Activated naive CD8-positive, alpha-beta T cell treated with anti-CD3 and anti-CD28 coated beads, Interleukin-2, amount 10 ng/mL, durations not matched to agents 7 days and 5 days (primary cell): ENCODE results near the gene SLTM. TPM values are rescaled to one million over a fixed set of nuclear protein-coding genes. Genes with fewer than 3 reads are reported as not detected.

Experiments used
- ATAC-seq: fragments of 150-1000 bp; cut with Tn5 transposase; one replicate; pipeline ENCODE4 v1.10.0; 2021; ENCODE audit warnings: low read depth, moderate library complexity
- POLR2A ChIA-PET: fragments of 350-600 bp; sonication (Branson Sonifier 250); formaldehyde crosslinking; loops from one replicate; lab custom pipeline; 2021; ENCODE audit warnings: antibody characterized with exemption; lab: Charles Lee
- DNase-seq: peaks from one replicate; pipeline ENCODE4 v3.0.0; 2021
- H3K27ac Mint-ChIP-seq: one replicate; pipeline ENCODE4 v1.8.0; 2022; ENCODE audit warnings: mild to moderate bottlenecking, mixed read lengths
- H3K27me3 Mint-ChIP-seq: one replicate; pipeline ENCODE4 v1.8.0; 2022; ENCODE audit warnings: mild to moderate bottlenecking, moderate library complexity, mixed read lengths
- H3K36me3 Mint-ChIP-seq: one replicate; pipeline ENCODE4 v1.8.0; 2021; ENCODE audit warnings: mild to moderate bottlenecking, mixed read lengths
- H3K4me1 Mint-ChIP-seq: one replicate; pipeline ENCODE4 v1.8.0; 2021; ENCODE audit warnings: mixed read lengths
- H3K4me3 Mint-ChIP-seq: one replicate; pipeline ENCODE4 v1.8.0; 2022; ENCODE audit warnings: mild to moderate bottlenecking, moderate library complexity, mixed read lengths
- H3K9me3 Mint-ChIP-seq: one replicate; pipeline ENCODE4 v1.8.0; 2021; ENCODE audit warnings: mixed read lengths
- total RNA-seq, 2 experiments: library from RNA; stranded (reverse); gene quantifications; one replicate each; pipeline ENCODE4 v1.2.3, GENCODE V29; 2021

The SLTM gene
- 100 to 1,000 TPM; 130 TPM for total RNA-seq

DNA sequence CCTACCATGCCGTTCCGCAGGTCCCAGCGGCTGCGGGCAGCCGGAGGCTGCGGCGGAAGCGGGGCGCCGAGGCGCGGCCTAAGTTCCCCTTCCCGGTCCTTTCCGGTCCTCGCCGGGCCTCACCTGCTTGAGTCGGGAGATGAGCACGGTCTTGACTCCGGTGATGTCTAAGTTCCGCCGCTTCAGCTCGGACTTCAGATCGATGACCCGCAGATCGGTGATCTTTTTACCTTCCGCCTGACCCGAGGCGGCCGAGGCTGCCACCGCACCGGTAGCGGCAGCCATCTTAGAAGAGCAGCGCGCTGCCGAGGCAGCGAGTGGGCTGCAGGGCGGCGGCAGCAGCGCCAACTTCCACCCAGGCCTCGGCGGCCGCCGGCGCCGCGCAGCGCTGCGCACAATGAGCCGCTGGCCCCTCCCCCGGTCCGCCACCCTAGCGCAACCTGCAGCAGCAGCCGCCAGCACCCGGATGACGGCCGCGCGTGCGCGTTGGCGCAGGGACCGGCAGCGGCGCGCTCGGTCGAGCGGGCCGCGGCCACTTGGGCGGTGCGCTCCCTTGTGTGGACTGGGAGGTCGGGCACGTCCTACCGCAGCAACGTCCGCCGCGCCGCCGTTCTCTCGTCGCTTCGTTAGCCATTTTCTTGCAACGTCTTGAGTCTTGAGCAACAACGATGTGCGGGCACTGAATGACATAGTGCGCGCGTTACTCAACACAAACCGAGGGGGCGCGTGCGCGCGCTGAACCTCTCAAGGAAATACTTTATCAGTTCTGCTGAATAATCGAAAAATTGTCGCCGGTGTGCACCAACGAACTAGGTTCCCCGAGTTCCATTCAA, at the start of gene SLTM:
TSS of gene SLTM (minus strand) at position 399 of the 833 bp plus-strand sequence. CDS start at position 285, 114 bp downstream.
- Mint-ChIP-seq H3K9me3 (no peaks in the 10 kb centered on the region), H3K36me3 (peaks cover 3% of the 10 kb centered on the region)
- POLR2A ChIA-PET, result interaction anchor here (0.6 to 1.3 kb wide), 5 partner anchors 11 to 595 kb away, joined by 3 to 4 read pairs (median 4); partner anchors contain the start of gene MINDY2

DNA sequence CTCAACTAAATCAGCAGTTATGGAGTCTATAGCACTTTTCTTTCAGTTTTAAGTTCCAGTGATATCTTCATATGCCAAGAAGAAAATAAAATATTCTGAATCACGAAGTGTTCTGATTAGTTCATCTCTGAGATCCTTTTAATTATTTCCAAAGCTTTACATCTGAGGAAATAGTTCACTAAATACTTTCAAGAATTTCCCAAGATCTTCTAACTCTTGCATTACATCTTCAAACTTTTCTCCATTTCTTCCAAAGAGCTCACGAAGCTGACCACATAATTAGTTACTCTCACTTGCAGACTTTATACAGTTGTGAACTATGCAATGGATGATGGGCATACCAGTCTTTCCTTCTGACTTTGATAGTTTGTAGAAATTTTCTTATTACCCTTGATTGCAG, 49.8 kb upstream of the SLTM start:
- peaks cover 29% of the 10 kb centered on the region for H3K4me1 Mint-ChIP-seq
- no peak overlapping the region for H3K27ac Mint-ChIP-seq
- H3K36me3 Mint-ChIP-seq, result peaks cover 1% of the 10 kb centered on the region
- ATAC-seq, result no peak
- H3K27me3 Mint-ChIP-seq, result peaks cover 2% of the 10 kb centered on the region
- POLR2A ChIA-PET, result no interaction called here
- H3K4me3 Mint-ChIP-seq, result no peak overlapping the region
- DNase-seq, result no peak
- H3K9me3 Mint-ChIP-seq, result no peaks in the 10 kb centered on the region

More for the DNA sequence above, at the start of gene SLTM:
- Mint-ChIP-seq H3K4me1 (peaks cover 20% of the 10 kb centered on the region), H3K27me3 (no peaks in the 10 kb centered on the region), H3K4me3 (peak within 1 kb of the TSS; percentile 93), H3K27ac (peak within 1 kb of the TSS; percentile 98)
- ATAC-seq (peak; percentile 96), DNase-seq (peak; percentile 94)

DNA sequence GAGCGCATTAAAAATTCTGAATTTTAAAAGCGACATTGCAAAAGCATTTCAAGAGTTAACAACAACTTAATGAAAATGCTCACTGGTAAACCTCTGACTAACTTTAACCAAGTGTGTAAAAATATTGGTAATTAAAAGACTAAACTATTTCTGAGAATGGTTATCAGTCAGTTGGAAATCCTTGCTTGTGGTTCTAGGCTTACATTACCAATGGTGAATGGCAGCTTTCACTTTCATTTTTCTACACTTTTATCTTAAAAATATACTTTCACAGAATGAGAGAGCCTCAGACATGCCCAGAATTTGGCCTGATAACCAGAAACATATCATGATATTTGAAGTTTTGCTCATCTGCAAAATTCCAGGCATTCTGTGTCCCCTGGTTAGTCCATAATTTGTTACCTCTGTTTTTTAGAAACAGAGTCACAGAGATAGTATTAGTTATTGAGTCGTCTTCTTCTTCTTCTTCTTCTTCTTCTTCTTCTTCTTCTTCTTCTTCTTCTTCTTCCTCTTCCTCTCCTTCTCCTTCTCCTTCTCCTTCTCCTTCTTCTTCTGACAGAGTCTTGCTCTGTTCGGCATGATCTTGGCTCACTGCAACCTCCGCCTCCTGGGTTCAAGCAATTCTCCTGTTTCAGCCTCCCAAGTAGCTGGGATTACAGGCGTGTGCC, 48.5 kb upstream of the SLTM start:
- Mint-ChIP-seq H3K4me1 (peaks cover 28% of the 10 kb centered on the region), H3K4me3 (peak overlapping the region; percentile 72), H3K9me3 (no peaks in the 10 kb centered on the region), H3K27me3 (peaks cover 2% of the 10 kb centered on the region), H3K27ac (peak overlapping the region; percentile 90), H3K36me3 (no peaks in the 10 kb centered on the region)
- no peak for DNase-seq
- POLR2A ChIA-PET, result no interaction called here
- ATAC-seq, result peak; percentile 62

DNA sequence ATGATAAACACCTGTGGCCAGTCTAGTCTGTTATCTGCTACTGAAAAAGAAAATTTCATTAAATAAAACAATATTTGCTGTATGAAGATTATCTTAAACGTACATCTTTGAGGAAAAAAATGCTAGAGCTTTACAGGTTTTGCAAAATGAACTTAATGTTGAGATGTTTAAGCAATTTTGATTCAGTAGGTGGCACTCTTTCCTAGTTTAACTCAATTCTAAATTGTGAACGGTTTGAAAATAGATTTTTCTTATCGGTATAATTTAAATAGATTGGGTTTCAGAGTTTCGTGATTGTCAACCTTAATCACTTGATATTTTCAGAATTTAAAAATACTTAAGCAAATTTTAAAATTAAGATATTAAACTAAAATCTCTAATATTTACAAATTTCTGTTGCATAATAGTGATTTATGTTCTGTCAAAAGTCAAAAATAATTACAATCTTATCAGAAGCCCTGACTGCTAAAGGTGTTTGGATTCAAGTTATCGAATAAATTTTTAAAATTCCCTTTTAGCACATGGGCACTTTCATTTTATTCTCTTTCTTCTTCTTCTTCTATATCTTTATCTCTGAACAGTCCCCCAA, 47.0 kb upstream of the SLTM start:
- no peaks in the 10 kb centered on the region for H3K36me3 Mint-ChIP-seq
- H3K9me3 Mint-ChIP-seq, result no peaks in the 10 kb centered on the region
- H3K4me3 Mint-ChIP-seq, result peak overlapping the region; percentile 72
- peaks cover 34% of the 10 kb centered on the region for H3K4me1 Mint-ChIP-seq
- ATAC-seq, result no peak
- H3K27ac Mint-ChIP-seq, result peak overlapping the region; percentile 74
- H3K27me3 Mint-ChIP-seq, result peaks cover 2% of the 10 kb centered on the region
- DNase-seq, result no peak
- POLR2A ChIA-PET, result interaction anchor here (0.9 to 1.0 kb wide), 2 partner anchors 210 to 543 kb away, joined by 3 read pairs; no protein-coding TSS in a partner anchor

DNA sequence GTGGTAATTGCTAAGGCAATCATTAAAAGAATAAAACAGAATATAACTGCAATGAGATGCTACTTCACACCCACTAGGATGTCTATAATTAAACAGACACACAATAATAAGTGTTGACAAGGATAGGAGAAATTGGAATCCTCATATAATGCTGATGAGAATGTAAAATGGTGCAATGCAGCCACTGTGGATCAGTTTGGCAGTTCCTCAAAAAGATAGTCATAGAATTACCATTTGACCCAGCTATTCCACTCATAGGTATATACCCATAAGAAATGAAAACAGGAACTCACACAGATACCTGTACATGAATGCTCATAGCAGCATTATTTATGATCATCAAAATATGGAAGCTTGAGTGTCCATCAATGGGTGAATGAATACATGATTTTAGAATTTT, 44.4 kb upstream of the SLTM start:
- peaks cover 2% of the 10 kb centered on the region for H3K27me3 Mint-ChIP-seq
- H3K9me3 Mint-ChIP-seq, result no peaks in the 10 kb centered on the region
- no peaks in the 10 kb centered on the region for H3K36me3 Mint-ChIP-seq
- no peak for DNase-seq
- H3K4me1 Mint-ChIP-seq, result peaks cover 39% of the 10 kb centered on the region
- POLR2A ChIA-PET, result no interaction called here
- H3K4me3 Mint-ChIP-seq, result no peak overlapping the region
- H3K27ac Mint-ChIP-seq, result no peak overlapping the region
- no peak for ATAC-seq

DNA sequence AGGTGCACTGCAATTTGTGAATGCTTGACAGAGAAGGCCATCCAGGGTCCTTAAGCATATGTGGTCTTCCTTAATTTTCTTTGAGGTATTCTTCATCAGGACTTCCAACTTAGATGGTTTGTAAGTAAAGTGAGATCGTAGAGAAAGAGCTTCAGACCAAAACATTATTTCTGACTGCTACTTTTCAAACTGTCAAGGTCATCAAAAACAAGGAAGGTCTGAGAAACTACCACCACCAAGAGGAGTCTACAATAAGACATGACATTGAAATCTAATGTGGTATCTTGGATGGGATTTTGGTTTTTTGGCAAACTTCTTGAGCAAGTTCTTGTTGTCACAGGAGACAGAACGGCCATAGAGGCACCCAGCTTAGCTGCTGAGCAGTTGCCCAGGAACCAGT, 34.0 kb upstream of the SLTM start:
- POLR2A ChIA-PET, result no interaction called here
- Mint-ChIP-seq H3K27ac (no peak overlapping the region), H3K4me3 (no peak overlapping the region), H3K27me3 (peaks cover 2% of the 10 kb centered on the region), H3K4me1 (no peaks in the 10 kb centered on the region), H3K36me3 (no peaks in the 10 kb centered on the region), H3K9me3 (no peaks in the 10 kb centered on the region)
- no peak for ATAC-seq
- DNase-seq, result no peak

DNA sequence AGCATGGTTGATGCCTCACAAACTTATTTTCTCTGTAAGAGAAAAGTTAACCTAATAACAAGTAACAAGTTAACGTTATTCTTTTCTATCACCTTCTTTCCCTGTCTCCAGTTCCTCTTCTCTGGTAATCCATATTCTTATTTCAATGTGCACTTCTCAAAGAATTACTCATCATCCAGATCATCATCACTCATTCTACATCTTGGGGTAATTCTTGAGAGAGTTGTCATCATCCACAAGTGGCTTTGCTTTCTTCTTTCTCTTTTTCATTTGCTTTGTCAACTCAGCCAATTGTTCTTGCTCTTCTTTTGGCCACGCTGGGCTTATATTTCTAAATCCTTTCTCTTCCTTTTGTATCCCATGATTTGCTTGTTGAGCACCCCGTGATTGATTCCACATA, 33.2 kb upstream of the SLTM start:
- Mint-ChIP-seq H3K27ac (no peak overlapping the region), H3K36me3 (no peaks in the 10 kb centered on the region), H3K9me3 (no peaks in the 10 kb centered on the region), H3K4me1 (no peaks in the 10 kb centered on the region), H3K27me3 (no peaks in the 10 kb centered on the region), H3K4me3 (no peak overlapping the region)
- no peak for ATAC-seq
- no peak for DNase-seq
- POLR2A ChIA-PET, result no interaction called here

DNA sequence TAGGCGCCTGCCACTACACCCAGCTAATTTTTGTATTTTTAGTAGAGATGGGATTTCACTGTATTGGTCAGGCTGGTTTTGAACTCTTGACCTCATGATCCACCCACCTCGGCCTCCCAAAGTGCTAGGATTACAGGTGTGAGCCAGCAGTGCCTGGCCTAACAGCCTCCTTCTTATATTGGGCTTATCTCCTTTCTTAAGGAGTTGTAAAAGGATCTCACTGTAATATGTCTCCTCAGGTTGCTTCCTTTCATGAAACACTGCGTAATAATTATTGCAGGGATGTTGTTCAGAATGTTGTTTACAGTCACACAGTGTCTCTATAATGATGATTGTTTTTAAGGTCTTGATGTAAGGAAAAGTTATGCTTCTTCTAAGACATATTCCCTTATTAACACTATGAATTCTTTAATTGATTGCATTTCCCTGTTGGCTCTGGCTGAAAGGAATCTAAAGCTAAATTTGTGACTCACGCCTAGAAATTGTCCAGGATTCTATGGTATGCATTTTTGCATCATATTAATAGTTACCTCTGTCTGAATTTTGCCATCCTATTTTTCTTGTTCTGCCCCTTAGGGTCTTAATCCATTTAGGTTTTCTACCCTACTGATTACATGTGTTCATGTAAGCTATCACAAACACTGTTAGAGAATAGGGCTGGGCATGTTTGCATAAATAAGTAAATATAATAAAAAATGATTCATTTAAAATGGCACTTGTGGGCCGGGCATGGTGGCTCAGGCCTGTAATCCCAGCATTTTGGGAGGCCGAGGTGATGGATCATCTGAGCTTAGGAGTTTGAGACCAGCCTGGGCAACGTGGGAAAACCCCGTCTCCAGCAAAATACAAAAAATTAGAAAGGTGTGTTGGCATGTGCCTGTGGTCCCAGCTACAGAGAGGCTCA, 29.4 kb upstream of the SLTM start:
- Mint-ChIP-seq H3K27ac (no peak overlapping the region), H3K4me1 (no peaks in the 10 kb centered on the region), H3K9me3 (no peaks in the 10 kb centered on the region), H3K4me3 (no peak overlapping the region), H3K36me3 (no peaks in the 10 kb centered on the region), H3K27me3 (peaks cover 2% of the 10 kb centered on the region)
- DNase-seq (no peak), ATAC-seq (no peak)
- POLR2A ChIA-PET, result no interaction called here

DNA sequence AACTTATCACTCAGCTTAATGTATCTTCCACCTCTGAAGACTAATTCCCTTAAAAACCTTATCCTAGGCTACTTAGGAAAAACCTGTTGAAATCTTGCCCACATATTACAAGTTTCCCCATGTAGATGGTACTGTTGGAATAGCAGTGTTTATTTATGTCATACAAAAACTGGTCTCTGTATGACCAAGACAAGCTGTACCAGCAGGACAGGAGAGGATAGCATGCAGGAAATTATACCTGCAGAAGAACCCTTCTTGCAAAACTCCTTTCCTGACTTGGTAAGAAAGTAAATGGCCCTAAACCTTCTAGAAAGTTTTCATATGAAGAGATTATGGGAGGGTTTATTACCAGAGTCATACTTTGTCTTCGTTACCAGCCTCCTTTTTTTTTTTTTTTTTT, 28.7 kb upstream of the SLTM start:
- ATAC-seq (no peak), DNase-seq (no peak)
- Mint-ChIP-seq H3K4me3 (no peak overlapping the region), H3K27me3 (peaks cover 2% of the 10 kb centered on the region), H3K4me1 (peaks cover 5% of the 10 kb centered on the region), H3K27ac (no peak overlapping the region), H3K36me3 (no peaks in the 10 kb centered on the region), H3K9me3 (no peaks in the 10 kb centered on the region)
- POLR2A ChIA-PET, result interaction anchor here (0.7 kb wide), 1 partner anchor 387 kb away, joined by 6 read pairs; no protein-coding TSS in a partner anchor

DNA sequence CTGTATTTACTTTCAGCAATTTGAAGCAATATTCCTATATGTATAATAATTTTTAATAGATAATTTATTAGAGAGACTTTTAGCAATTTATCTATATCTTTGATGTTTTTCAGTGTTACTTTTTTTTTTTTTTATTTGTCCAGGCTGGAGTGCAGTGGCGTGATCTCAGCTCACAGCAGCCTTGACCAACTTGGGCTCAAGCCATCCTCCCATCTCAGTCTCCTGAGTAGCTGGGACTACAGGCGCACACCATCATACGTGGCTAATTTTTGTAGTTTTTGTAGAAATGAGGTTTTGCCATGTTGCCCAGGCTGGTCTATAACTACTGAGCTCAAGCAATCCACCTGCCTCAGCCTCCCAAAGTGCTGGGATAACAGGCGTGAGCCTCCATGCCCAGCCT, 25.3 kb upstream of the SLTM start:
- H3K4me3 Mint-ChIP-seq, result no peak overlapping the region
- H3K9me3 Mint-ChIP-seq, result no peaks in the 10 kb centered on the region
- H3K4me1 Mint-ChIP-seq, result peaks cover 5% of the 10 kb centered on the region
- DNase-seq (no peak), ATAC-seq (no peak)
- H3K27ac Mint-ChIP-seq, result no peak overlapping the region
- peaks cover 7% of the 10 kb centered on the region for H3K27me3 Mint-ChIP-seq
- no peaks in the 10 kb centered on the region for H3K36me3 Mint-ChIP-seq
- POLR2A ChIA-PET, result interaction anchor here (0.6 kb wide), 1 partner anchor 184 kb away, joined by 6 read pairs; no protein-coding TSS in a partner anchor

DNA sequence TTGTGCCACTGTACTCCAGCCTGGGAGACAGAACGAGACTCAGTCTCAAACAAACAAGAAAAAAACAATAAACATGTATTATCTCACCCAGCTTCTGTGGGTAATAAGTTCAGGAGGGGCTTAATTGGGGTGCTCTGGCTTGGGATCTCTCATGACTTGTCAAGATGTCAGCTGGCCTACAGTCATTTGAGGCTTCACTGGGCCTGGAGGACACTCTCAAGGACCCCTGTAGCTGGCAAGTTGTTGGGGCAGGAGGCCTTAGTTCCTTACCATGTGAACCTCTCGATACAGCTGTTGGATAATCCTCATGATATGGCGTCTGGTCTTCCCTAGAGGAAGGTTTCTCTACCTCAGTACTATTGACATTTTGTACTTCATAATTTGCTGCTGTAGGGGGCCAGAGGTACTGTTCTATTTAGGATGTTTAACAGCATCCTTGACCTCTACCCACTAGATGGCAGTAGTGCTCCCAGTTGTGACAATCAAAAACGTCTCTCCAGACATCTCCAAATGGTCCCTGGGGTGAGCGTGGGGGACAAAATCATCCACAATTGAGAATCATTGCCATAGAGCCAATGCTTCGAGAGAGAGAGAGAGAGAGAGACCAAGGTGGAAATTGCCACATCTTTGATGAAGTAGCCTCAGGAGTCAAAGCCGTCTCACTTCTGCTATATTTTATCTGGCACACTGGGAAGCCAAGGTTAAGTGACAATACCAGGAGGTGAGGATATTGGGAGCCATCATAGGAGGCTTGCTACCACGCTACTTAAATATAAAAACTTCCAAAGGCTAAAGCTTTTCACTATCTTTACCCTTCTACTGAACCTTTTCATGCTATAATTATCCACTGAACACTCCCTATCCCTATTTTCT, 23.9 kb upstream of the SLTM start:
- Mint-ChIP-seq H3K4me1 (peaks cover 11% of the 10 kb centered on the region), H3K4me3 (no peak overlapping the region), H3K36me3 (no peaks in the 10 kb centered on the region), H3K9me3 (no peaks in the 10 kb centered on the region), H3K27me3 (peaks cover 7% of the 10 kb centered on the region), H3K27ac (no peak overlapping the region)
- DNase-seq (no peak), ATAC-seq (peak; percentile 90)
- POLR2A ChIA-PET, result no interaction called here

DNA sequence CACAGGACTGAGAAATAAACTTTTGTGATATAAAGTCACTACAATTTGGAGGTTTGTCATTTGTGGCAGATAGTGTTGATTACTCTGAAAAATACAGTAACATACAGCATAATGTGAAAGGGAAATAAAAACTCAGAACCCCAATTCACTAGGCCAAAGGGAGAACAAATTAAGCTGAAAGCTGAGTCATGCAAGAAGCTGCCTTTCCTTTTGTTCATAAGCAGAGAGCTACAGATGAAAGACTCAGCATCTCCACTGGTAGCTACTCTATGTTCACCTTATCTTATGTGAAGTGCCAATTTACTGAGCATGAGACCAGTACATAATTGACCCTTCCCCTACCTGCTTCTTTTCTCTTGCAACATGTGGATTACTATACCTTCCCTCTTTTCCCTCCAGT, 19.3 kb upstream of the SLTM start:
- Mint-ChIP-seq H3K36me3 (no peaks in the 10 kb centered on the region), H3K27me3 (peaks cover 5% of the 10 kb centered on the region), H3K9me3 (no peaks in the 10 kb centered on the region), H3K4me3 (no peak overlapping the region), H3K4me1 (peaks cover 13% of the 10 kb centered on the region), H3K27ac (no peak overlapping the region)
- ATAC-seq (no peak), DNase-seq (no peak)
- POLR2A ChIA-PET, result interaction anchor here (0.6 to 1.0 kb wide), 2 partner anchors 19 to 170 kb away, joined by 4 to 7 read pairs; partner anchors contain the start of gene SLTM
